COLO829 (cell line): ENCODE measurements around the gene CCDC136.
A peak's percentile ranks its signal among the peaks of the same experiment; 100 is the strongest.

Experiments
- DNase-seq: peaks from one replicate; pipeline ENCODE4 v3.0.0; 2012; ENCODE audit warnings: low spot score

Gene CCDC136

GRCh38 chr7:128791121-128791971, at the start of gene CCDC136:
CCDC136 (plus strand) TSS chr7:128791968; CDS start chr7:128792412, 444 bp downstream.
- DNase-seq, result peak; percentile 54

GRCh38 chr7:128742206-128742605, 49.6 kb upstream of the CCDC136 start:
- DNase-seq, result no peak

GRCh38 chr7:128743112-128743772, 48.5 kb upstream of the CCDC136 start:
- DNase-seq, result peak; percentile 63

GRCh38 chr7:128744366-128744905, 47.3 kb upstream of the CCDC136 start:
- DNase-seq, result peak; percentile 89

GRCh38 chr7:128745706-128746105, 46.1 kb upstream of the CCDC136 start:
- DNase-seq, result no peak

GRCh38 chr7:128747327-128748079, 44.3 kb upstream of the CCDC136 start:
- no peak for DNase-seq

- DNase-seq, result no peak
These were observed 39.5 kb upstream of the CCDC136 start for GRCh38 chr7:128752251-128752650.

GRCh38 chr7:128755075-128755818, 36.5 kb upstream of the CCDC136 start:
- DNase-seq, result no peak

- DNase-seq, result no peak
These were observed 35.8 kb upstream of the CCDC136 start for GRCh38 chr7:128755819-128756476.

- no peak for DNase-seq
These were observed 34.6 kb upstream of the CCDC136 start for GRCh38 chr7:128757203-128757602.

- no peak for DNase-seq
These were observed 33.2 kb upstream of the CCDC136 start for GRCh38 chr7:128758553-128758952.

GRCh38 chr7:128759242-128759641, 32.5 kb upstream of the CCDC136 start:
- DNase-seq, result no peak

- DNase-seq, result no peak
These were observed 28.2 kb upstream of the CCDC136 start for GRCh38 chr7:128763541-128763940.

GRCh38 chr7:128767475-128768110, 24.2 kb upstream of the CCDC136 start:
- no peak for DNase-seq

GRCh38 chr7:128770233-128770632, 21.5 kb upstream of the CCDC136 start:
- no peak for DNase-seq

- DNase-seq, result no peak
These were observed 18.2 kb upstream of the CCDC136 start for GRCh38 chr7:128773604-128774003.

- no peak for DNase-seq
These were observed 17.6 kb upstream of the CCDC136 start for GRCh38 chr7:128774029-128774689.

- no peak for DNase-seq
These were observed 16.8 kb upstream of the CCDC136 start for GRCh38 chr7:128774921-128775320.

GRCh38 chr7:128775744-128776474, 15.9 kb upstream of the CCDC136 start, which contains the start of gene OPN1SW:
OPN1SW (minus strand) TSS chr7:128775794; CDS start chr7:128775781, 13 bp downstream.
- no peak for DNase-seq
